GM21528 (cell line): ENCODE results near the gene RELT.

Source experiments
- ATAC-seq: cut with Tn5 transposase; IDR thresholded peaks from one replicate; pipeline ENCODE4 v1.9.1; 2021; ENCODE audit warnings: mild to moderate bottlenecking, moderate library complexity; ENCODE audit not compliant: unreplicated experiment, low FRiP score

RELT gene

DNA sequence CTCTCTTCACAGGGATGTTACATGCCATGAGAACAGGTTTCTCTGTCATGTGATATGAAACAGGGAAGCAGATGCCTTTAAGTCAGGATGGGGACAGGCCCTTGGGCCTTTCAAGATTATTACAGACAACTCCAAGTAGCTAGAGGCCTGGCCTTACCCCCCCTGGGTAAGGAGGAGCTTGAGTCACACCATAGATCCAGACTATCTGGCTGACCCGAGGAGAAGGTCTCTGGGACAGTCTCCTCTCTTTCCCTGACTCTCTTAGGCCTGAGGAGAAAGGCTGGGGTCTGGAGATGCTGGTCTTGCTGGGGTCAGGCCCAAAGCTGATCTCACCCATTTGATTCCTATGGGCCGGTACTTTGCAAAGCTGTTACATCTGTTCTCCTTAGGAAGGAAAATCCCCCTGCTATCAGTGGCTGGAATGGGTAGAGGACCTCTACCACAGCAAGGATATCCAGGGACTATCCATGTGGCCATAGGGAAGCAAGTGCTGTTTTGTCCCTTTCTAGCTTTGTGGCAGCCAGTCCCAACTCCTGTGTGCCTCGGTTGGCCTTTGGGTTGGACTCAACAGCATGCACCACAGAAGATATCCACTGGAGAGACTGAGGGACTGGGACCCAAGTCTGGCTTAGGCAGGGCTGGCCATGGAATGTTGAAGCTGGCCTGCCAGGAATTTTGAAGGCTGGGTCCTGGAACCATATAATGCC, 25.2 kb downstream of the RELT start:
- no peak for ATAC-seq

DNA sequence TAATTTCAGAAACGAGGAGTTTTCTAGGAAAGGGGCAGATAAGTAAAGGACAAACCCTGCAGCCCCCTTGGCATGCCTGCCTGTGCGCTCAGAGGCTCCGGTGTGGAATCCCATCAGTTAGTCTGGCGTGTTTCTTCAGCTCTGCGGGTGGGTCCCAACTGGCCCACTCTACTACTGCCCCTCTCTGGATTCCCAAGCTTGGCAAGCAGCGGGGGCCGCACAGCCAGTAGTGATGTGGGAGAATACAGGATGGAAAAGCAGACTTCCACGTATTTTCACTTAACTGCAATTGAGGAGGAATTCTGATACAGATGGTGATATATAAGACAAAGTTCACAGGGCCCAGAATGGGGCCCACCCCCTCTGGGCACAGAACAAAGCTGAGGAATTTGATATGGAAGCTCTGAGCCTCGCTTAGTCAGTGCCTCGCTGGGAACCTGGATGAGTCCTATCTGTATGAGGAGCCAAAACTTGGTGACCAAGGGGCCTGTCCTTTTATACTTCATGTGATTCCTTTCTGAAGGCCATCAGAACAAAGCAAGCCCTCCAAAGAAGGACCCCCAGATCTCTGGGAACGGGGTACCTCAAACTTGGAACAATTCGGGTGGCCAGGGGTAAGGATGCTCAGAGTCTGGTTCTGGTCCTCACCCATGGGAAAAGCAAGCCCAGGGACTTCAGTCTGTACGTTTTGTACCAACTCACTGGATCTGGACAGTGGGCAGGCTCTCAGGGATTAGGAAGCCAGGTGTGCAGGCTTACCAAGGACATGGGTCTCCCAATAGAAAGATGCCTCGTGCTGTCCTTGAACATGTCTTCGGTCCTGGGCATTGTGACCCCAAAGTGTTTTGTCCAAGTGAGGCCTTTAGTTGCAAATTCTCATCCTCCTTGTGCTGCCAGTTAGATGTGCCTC, 26.0 kb downstream of the RELT start:
- no peak for ATAC-seq

DNA sequence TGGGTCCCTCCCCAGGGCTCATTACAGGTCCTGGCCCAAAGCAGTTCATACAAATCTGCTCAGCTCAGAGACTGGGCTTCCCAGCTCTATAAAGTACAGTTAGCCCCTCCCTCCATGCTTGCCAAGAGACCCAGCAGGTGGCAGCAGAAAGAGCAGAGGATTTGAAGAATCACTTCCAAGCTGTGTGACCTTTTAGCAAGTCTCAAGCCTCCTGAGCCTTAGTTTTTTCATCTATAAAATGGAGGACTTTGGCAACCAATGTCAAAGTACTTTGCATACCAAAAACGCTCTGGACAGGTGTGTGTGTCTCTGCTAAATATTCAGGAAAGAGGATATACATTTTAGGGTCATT, 26.6 kb downstream of the RELT start:
- ATAC-seq = no peak

DNA sequence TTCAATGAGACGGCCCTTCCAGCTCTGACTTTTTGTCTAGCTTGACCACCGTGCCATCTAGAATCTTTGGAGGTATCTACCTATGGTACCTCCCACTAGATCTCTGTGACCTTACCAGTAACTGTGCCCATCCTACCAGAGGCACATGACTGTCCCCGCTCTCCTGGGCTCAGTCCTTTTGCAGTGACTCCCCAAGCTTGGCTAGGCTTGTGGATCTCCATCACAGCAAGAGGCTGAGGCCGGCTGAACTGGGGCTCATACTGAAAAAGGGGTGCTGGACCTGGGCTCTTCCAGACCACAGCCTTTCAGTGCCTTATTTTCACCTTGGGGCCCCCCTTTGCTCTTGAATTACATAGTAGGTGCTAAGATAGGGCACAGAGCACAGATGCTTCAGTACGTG, 27.3 kb downstream of the RELT start:
- ATAC-seq = no peak

DNA sequence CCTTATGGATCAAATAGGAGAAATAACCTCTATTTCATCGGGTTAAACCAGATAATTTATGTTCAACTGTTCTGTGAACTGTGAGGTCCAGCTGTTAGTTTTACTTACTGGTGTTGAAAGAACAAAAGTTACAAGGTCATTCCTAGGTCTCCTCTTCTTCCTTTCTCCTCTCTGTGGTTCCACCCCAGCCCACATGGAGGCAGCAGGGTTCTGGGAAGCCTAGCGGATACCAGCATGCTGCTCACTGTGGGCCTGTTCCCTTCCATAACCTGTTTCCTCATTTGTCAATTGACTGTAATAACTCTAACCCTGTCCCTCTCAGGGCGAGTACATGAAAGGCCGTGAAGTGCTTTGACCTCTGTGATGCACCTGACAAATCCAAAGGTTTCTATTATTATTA, 27.8 kb downstream of the RELT start:
- ATAC-seq = no peak

DNA sequence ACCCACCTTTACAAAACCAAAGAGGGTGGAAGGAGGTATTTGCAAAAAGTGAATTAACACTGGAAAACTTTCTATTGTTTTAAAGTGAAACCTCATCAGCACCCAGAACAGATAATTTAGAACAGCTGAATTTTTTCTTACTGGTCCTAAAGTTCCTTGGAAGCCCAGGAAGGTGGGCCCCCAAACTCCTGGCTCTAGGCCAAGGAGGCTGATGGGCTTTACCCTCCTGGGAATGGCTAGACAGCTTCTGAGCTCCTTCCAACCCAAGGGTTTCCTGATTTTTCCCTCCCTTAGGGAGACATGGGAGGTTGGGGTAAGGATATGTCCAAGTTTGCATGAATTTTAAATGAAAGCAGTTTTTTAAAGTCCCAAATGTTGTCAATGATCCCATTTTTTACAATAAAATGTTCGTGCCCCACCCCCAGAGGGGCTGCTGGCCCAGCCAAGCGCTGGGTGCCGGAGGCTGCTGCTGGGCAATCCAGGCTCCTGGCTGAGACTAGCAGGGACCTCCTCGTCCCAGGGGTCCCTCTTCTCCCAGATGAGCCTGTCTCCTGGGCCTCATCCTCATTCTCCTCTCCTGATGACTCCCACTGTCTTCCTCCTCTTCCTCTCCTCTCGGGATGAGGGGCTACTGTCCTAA, 28.4 kb downstream of the RELT start:
- no peak for ATAC-seq

DNA sequence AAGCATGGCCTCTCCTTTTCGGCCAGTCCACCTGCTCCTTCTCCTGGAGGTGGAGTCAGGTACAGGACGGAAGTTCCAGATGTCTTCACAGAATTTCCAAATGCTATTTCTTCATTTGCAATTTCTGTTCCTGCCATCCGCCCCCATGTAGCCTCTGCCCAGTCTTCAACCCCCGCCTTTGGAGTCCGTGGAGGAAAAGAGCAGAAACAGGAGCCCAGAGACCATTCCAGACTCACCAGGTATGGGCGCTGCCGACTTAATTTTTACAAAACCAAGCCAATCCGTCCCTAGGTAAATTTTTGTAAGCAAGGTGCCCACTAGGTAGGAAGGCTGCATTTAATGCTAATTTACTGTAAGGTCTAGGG, 28.9 kb downstream of the RELT start:
- ATAC-seq = no peak

DNA sequence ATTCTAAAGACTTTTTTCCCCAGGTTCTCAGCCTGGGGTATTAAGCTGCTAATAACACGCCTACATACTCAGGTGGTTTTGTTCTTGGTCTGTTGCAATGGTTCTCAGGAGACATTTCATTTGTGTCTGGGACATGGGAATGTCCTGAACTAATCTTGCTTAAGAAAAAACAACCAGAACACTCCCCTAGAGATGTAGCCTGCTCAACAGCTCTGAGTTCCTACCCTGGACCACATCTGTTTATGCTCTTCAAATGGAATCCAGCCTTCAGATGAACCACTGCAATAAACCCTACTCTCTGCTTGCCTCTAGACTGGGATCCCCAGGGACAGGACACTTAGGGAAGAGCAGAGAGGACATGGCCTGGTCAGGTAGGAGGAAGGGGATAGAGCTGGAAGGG, 29.9 kb downstream of the RELT start:
- ATAC-seq = no peak

DNA sequence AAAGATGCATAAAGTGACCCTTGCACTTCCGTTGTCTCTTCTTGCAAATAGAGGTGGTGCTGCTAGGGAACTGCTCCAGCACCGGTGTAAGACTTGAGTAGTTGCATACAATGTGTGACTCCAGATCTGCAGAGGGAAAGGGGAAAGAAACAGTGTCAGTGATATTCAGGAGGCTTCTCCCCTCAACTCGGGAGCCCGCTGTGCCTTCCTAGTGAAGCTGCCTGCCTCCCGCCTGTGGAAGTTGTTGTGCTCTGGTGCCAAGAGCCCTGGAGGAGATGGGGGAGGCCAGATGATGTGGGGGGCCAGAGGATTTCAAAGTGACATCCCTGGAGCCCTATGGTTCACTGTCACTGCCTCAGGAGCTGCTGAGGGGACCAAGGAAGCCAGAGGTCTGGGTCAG, 30.4 kb downstream of the RELT start:
- no peak for ATAC-seq

DNA sequence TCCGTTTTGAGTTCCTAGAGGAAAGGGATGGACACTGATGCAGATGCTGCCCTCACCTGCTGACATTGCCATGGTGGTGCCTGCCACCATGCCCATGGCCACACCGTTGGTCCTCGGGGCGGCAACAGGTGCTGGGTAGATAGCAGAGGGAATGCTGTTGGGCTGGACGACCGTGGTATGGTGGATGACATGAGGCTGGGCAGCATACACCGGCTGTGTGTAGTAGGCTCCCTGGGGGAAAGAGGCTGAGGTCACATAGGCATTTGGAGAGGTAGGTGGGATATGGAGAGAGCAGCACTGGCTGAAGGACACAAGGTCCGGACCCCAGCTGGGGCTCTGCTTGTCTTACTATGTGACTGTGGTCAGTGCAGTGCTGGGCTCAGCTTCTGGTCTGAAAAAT, 33.2 kb downstream of the RELT start:
- no peak for ATAC-seq

DNA sequence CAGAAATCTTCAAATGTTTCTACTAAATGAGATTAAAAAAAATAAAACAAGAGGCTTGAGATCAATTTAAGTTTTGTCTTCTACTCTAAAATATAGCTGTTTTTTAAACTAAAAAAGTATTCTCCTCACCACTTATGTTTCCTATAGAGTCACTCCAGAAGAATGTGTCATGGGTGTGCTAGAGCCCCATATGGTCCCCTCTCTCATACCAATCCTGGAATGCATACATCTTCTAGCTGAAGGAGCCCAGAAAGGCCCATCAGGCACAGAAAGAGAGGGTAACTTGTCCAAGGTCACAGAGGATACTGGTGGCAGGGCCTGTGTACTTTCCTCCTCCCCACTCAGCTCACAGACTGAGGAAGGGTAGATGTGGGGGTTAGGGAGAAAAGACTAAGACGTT, 34.4 kb downstream of the RELT start:
- no peak for ATAC-seq

DNA sequence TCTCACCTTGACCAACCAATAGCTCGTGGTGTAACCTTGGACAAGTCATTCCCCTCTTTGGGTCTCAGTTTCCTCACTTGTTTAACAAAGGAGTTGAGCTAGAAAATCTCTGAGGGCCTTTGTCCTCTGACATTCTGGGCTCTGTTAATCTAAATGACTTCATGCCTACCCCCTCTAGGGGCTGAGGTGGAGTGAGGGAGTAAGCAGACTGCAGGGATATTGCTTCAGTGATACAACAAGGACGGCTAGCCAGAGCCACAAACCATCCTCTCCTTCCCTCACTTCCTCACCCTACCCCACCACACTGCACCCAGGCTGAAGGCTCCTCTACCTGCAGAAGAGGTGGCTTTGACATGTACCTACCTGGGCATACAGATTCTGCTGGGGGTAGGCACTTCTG, 34.8 kb downstream of the RELT start:
- ATAC-seq = no peak

DNA sequence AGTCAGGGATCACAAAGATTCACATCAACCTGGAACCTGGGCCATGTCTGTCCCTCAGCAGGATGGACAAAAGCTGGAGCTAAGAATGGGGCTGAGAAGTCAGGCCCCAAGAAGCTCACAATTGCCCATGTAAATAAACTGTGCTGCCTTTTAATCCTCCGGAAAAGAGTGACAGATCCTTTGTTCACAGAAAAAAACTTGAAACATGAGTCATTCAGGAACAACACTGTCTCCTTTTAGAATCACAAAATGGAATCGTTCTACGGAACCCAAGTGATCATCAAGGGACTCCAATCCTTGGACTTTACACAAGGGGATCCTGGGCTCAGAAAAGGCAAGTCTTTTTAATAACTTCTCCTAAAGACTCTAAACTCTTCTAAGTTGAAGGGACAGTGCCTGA, 36.1 kb downstream of the RELT start:
- no peak for ATAC-seq

DNA sequence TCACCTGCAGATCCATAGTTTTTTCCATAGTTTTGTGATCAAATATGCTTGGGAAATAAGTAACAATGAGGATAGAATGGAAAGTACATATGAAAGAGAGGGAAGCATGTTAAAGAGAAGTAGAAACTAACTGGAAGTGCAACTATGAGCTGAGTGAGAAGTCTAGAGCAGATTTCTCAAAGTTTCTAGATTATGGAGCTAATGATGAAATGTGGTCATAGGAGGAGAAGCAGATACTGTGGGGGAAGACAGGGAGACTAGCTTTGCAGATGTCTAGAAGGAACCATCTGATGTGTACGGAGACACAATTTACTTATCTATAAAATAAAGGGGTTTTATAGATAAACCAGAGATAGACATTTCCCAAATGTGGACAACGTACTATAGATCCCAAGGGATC, 37.1 kb downstream of the RELT start:
- no peak for ATAC-seq

DNA sequence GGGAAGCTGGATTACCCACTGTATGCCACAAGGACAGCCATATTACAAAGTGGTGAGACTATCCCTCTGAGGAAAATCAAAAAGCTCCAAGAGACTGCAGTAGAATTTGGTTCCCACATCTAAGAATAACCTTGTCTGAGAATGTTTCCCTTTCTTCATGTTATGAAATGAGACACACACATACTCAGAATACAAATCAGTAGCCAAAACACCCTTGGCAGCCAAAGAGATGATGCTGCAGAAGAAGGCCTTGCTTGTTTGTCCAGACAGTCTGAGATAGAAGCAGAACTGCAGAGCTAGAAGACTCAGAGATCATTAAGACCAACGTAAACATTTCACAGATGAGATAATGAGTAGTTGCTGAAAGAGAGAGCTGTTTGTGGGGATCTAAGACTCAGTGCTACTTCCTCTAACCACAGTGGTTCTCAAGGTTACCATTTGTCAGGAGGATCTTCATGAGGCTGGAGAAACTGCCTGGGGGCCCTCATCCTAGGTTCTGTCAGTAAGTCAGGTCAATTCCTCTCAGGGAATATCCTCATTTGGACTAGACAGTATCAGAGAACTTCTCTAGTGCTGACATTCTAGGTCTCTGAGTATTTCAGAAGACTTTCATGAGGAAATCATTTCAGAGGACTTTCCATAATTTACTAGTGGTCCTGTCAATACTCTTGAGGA, 38.9 kb downstream of the RELT start:
- no peak for ATAC-seq

DNA sequence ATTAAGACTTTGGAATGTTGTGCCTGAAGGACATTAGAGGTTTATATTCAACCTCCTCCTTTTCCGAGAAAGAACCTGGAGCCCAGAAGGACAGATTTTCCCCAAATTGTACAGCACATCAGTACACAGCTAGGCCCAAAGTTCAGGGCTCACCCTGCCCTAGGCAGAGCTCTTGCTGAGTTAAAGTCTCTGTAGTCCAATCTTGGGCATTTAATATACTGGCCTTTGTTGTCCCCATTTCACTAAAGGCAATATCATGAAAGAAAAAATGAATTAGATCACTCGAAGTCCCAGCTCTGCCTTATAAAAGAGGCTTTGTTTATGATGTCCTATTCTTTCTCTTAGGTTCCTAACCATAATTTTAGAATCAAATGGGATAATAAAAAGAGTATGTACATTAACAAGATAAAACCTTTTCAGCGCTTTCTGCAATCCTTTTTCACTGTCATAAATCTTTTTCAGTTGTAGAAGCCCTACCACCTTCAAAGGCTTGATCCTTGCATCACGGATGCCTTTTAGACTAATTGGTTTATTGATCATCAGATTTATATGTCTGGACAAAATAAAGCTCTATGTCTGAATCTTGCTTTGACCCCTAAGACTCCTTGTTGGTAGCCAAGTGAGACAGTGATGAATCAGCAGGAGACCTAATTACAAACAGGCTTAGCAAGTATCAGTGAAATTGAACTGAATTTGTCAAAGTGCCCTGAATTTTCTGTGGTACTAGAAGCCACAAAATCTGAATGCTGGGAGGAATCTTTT, 39.8 kb downstream of the RELT start:
- no peak for ATAC-seq

DNA sequence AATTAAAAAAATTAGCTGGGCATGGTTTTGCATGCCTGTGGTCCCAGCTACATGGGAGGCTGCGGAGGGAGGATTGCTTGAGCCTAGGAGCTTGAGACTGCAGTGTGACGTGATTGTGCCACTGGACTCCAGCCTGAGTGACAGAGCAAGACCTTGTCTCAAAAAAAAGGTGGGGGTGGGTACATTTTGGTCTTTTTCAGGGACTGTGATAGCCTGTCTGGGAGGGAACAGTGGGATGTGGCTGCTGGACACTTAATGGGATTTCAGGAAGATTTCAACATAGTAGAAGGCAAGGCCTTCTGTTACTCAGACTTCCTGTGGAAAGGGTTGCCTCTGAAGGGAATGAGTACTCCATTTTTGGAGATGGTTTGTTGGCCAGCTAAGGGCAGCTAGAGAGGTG, 40.6 kb downstream of the RELT start:
- no peak for ATAC-seq

DNA sequence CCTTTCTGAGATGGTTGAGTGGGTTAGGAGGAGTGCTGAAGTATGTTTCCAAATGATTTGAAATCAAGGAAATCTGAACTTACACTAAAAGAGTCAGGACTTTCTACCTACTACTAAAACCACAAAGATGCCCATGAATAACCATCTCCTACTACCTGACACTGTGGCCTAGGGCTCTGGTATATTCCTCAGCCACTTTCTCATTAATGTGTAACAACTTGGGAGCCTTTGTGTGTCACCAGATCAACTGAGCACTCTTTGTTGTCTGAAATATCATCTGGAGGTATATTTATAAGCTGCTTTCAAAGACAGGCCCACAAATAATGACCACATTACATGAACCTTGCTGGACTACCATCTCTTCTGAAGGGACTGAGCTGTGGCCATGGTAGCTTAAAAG, 43.9 kb downstream of the RELT start:
- no peak for ATAC-seq

DNA sequence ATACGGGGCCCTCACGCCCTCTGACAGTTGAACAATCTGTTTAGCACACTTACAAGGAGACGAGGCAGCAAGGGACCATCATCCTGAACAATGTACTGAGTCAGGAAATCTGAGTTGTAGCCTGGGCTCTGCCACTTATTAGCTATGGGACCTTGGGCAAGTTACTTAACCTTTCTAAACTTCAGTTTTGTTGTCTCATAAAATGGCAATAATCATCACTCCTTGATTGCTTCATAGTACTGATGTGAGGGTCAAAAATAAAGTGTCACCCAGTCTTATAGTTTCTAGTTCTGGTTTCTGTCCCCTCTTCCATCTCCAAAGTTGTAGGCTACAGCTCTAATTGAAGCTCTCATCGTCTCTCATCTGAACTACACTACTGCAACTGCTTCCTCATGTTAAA, 46.7 kb downstream of the RELT start:
- ATAC-seq = no peak

DNA sequence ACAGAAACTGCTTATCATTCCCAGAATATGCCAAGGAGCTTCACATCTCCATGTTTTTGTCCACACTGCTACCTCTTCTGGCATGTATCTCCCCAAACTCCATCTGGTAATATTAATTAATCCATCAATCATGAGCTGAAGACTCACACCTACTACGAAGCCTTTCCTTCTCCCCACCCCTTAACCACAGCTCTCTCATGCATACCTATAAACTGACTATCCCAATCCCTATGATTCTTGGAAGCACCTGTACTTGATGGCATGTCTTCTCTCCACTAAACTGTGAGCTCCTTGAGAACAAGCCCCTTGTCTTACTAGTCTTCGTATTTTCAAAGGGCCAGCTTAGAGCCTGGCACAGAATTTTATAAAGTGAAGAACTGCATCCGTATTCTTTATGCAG, 47.3 kb downstream of the RELT start:
- ATAC-seq = no peak

DNA sequence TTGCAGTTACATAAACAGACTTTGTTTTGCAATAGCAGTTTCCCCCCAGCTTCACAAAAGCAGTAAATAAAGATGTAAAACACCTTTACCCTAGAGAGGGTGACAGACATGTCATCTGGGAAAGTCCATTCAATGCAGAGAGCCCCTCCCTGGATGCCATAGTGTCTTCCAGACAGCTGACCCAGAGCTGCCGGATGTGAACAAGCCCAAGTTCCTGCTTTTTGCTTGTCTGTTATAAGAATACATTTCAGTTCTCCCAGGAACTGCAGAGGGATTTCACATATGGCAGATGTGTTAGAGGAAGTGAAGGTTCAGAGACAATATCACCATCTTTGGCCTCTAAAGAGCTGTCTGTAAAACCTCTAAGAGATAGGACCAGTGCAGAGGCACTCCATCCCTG, 48.9 kb downstream of the RELT start:
- ATAC-seq = no peak
